Colonic mucosa (tissue), 4 donors: ENCODE data around the gene SYNDIG1. TPM values are rescaled to one million over a fixed set of nuclear protein-coding genes. Genes with fewer than 3 reads are reported as not detected.

Experiments used
- DNase-seq: peaks from one replicate; pipeline ENCODE4 v3.0.0-alpha.2; 2020
- H3K27ac ChIP-seq: fragments of 200-600 bp; one replicate; pipeline ENCODE4 v1.8.0; 2021
- H3K27me3 ChIP-seq: fragments of 200-600 bp; one replicate; pipeline ENCODE4 v1.8.0; 2021
- H3K36me3 ChIP-seq: fragments of 200-600 bp; one replicate; pipeline ENCODE4 v1.8.0; 2021
- H3K4me1 ChIP-seq: fragments of 200-600 bp; one replicate; pipeline ENCODE4 v1.8.0; 2021; ENCODE audit warnings: mild to moderate bottlenecking
- H3K4me3 ChIP-seq: fragments of 200-600 bp; one replicate; pipeline ENCODE4 v1.8.0; 2021
- H3K9ac ChIP-seq, 2 donors: one replicate each; pipeline ENCODE4 v1.7.0; 2013; ENCODE audit warnings: control low read depth in 2 of 2, low read depth in 2 of 2, low read length in 2 of 2
- H3K9me3 ChIP-seq: fragments of 200-600 bp; one replicate; pipeline ENCODE4 v1.8.0; 2021
- intact Hi-C: fragments of 100-400 bp; cut with DNase I; formaldehyde crosslinking; loops from one replicate; pipeline ENCODE4 v1.14.1; 2022
- total RNA-seq, 2 donors: library from RNA; stranded (reverse); fragmentation: NEBNext Ultra II Directional in 1 of 2; extraction: Animal tissue kit (Norgen Biotek cat#: 25700) in 1 of 2; gene quantifications; one replicate each; pipeline ENCODE4 v1.2.1, GENCODE V29; 2021
- TF ChIP-seq, protein P1 (sequence below): fragments of 200-600 bp; IDR thresholded peaks from one replicate; pipeline ENCODE4 v1.8.0; 2022; ENCODE audit warnings: antibody characterized with exemption, mild to moderate bottlenecking
- donor health status: healthy.
- donor health status: DM: no; HTN: no; CAD: no.
- donor health status: DM: no; HTN: no; CAD: no.

SYNDIG1 gene
- total RNA-seq, 2 donors from 2014 or later: 0.10 to 0.19 TPM

DNA sequence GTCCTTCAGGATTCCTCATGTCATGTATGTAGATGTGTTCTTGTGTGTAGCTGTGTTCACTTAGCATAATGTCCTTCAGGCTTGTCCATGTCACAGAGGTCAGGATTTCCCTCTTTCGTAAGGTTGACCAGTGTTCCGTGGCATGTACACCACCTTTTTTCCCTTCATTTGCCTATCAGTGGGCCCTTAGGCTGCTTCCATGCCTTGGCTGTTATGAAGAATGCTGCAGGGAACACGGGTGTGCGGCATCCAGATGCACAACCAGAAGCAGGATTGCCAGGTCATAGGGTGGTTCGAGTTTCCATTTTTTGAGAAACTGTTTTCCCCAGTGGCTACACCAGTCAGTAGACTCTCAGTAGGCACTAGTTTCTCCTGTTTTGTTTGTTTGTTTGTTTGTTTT, 29.2 kb downstream of the SYNDIG1 start:
- TF ChIP-seq, protein P1, sequence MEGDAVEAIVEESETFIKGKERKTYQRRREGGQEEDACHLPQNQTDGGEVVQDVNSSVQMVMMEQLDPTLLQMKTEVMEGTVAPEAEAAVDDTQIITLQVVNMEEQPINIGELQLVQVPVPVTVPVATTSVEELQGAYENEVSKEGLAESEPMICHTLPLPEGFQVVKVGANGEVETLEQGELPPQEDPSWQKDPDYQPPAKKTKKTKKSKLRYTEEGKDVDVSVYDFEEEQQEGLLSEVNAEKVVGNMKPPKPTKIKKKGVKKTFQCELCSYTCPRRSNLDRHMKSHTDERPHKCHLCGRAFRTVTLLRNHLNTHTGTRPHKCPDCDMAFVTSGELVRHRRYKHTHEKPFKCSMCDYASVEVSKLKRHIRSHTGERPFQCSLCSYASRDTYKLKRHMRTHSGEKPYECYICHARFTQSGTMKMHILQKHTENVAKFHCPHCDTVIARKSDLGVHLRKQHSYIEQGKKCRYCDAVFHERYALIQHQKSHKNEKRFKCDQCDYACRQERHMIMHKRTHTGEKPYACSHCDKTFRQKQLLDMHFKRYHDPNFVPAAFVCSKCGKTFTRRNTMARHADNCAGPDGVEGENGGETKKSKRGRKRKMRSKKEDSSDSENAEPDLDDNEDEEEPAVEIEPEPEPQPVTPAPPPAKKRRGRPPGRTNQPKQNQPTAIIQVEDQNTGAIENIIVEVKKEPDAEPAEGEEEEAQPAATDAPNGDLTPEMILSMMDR: no peak
- no peaks in the 10 kb centered on the region for H3K36me3 ChIP-seq
- H3K4me3 ChIP-seq: no peak overlapping the region
- H3K4me1 ChIP-seq: no peaks in the 10 kb centered on the region
- no peak overlapping the region for H3K9ac ChIP-seq
- DNase-seq: no peak
- intact Hi-C loops: no loop called here
- no peak overlapping the region for H3K27ac ChIP-seq
- no peaks in the 10 kb centered on the region for H3K9me3 ChIP-seq
- no peaks in the 10 kb centered on the region for H3K27me3 ChIP-seq

DNA sequence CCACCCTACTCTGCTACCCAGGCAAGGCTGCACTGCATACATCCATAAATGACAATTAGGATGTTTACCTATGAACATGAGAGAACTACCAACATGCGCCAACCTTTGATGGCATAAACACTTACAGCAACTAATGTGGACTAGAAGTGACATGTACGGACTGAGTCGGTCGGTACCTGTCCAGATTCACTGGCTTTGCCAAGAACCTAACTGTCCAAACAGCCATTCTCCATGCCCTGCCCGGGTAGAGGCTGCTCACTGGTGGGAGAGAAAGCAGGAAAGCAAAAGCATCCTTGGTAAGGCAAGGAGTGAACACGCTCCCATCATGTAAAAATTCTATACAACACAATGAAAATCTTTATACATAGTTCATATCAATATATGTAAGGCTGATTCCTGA, 30.0 kb downstream of the SYNDIG1 start:
- Histone ChIP-seq H3K36me3 (no peaks in the 10 kb centered on the region), H3K4me1 (no peaks in the 10 kb centered on the region), H3K9ac (no peak overlapping the region), H3K27ac (no peak overlapping the region), H3K27me3 (no peaks in the 10 kb centered on the region), H3K4me3 (no peak overlapping the region), H3K9me3 (no peaks in the 10 kb centered on the region)
- intact Hi-C loops: no loop called here
- TF ChIP-seq, protein P1: no peak
- no peak for DNase-seq

DNA sequence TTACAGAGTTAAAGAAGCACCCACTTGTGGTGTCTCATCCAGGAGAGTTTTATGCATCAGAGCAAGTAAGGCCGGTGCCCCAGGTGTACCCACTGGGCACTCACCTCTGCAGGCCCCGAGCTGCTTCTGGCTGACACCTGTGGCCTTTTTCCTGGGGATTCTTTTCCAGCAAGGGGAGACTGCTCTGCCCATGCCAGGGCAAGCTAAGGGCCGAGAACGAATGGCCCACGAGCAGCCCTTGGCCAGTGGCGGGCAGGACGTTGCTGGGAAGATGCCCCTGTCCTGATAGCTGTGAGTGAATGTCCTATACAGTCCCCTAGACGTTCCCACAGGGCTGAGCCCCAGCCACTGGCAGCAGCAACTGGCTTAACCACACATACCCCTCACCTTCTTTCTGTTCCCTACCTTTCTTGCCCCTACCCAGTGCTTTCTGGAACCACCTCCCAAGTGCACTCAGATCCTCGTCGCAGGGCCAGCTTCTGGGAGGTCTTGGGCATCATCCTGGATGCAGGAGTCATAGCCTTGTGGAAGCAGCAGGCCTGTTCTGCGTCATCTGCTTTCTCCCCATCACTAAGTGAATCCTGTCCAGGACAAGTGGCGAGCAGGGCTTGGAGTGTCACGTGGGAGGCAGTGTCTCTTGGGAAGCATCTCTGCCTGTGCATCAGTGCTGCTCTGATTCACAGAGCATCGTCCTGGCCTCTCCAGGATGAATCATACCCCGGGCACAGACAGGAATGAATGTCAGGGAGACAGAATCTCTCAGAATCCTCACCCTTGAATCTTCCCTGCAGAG, 32.5 kb downstream of the SYNDIG1 start:
- no peaks in the 10 kb centered on the region for H3K36me3 ChIP-seq
- no peaks in the 10 kb centered on the region for H3K9me3 ChIP-seq
- no peak overlapping the region for H3K9ac ChIP-seq
- H3K27ac ChIP-seq: no peak overlapping the region
- H3K27me3 ChIP-seq: no peaks in the 10 kb centered on the region
- TF ChIP-seq, protein P1: no peak
- no peak overlapping the region for H3K4me3 ChIP-seq
- intact Hi-C loops: no loop called here
- H3K4me1 ChIP-seq: no peaks in the 10 kb centered on the region
- peak; percentile 15 for DNase-seq

DNA sequence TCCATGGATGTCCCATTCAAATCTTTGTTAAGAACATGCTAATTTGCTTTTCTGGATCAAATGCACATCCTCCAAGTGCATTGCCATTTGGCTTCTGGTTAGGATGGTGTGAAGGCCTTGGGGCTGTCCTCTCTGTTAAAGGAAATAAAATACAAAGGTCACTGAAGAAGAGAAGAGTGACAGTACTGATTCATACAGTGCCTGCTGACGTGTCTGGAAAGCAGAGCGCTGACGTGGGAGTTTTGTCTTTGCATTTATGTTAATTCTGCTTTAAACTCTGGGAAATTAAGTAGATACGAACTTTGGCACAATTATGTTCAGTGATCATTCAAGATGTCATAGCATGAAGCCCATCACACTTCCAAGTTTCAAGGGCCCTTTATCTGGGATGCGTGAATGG, 33.2 kb downstream of the SYNDIG1 start:
- Histone ChIP-seq H3K9ac (no peak overlapping the region), H3K36me3 (no peaks in the 10 kb centered on the region), H3K9me3 (no peaks in the 10 kb centered on the region), H3K4me3 (no peak overlapping the region), H3K27me3 (no peaks in the 10 kb centered on the region), H3K4me1 (no peaks in the 10 kb centered on the region), H3K27ac (no peak overlapping the region)
- TF ChIP-seq, protein P1: no peak
- DNase-seq: peak; percentile 9
- intact Hi-C loops: no loop called here

DNA sequence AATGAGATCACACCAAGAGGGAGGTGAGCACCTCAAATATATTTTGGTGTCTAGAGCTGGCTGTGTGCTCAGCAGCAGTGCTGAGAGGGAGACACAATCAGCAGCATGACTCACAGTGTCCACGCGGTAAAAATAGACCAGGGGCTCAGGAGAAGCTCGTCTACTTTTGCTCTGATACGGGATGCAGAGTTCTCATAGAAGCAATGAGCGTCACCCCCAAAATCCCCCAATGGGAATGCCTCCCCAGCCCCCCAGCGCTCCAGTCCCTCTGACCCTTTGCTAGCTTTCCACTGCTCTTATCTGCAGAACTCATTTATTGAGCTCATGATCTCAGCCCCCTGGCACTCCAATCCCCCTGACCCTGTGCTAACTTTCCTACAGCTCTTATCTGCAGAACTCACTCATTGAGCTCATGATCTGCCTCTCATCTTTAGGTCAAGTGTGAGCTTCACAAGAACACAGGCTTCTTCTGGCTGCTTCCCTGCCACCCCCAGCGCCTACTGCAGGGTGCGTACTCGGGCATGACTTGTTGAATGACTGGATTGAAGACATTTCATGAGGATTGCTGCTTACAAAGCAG, 34.0 kb downstream of the SYNDIG1 start:
- Histone ChIP-seq H3K4me1 (no peaks in the 10 kb centered on the region), H3K27me3 (no peaks in the 10 kb centered on the region), H3K27ac (no peak overlapping the region), H3K9ac (no peak overlapping the region), H3K36me3 (no peaks in the 10 kb centered on the region), H3K9me3 (no peaks in the 10 kb centered on the region), H3K4me3 (no peak overlapping the region)
- TF ChIP-seq, protein P1: no peak
- intact Hi-C loops: no loop called here
- DNase-seq: peak; percentile 16
